ENCODE data around the gene SMG1. TPM values are rescaled to one million over a fixed set of nuclear protein-coding genes. Genes with fewer than 3 reads are reported as not detected.

The SMG1 gene
- total and polyA plus RNA-seq, 10 donors, result 8.4 to 154 (median 114) TPM

DNA sequence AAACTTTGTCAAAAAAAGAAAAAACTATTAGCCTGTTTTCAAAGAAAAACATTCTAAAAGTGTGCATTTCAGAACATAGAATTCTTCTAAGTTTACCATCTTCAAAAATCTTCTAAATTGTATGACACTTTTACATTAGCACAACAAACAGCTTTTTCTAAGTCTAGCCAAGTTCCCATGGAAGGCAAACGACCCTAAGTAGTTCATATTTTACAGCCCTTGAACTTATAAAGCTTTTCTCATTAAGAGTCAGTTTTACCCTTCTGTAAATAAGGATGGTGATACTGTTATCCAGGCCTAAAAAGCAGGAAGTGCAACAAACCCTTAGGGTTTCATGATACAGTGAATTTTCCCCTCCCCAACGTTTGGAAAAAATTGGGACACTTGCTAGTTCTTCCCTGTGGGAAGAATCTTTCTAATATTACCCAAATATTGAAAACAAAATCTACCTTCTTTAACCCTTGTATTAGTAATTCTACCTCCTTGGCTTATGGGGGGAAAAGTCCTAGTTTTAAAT is 120.9 kb downstream of the SMG1 start:
- Histone ChIP-seq H3K4me3 (no peak overlapping the region), H3K36me3 (peaks cover 0 to 40% (median 28%) of the 10 kb centered on the region in 6 donors), H3K9me3 (no peaks in the 10 kb centered on the region), H3K27ac (peak overlapping the region in 5 of 8 donors; percentile 73 to 97 (median 94)), H3K27me3 (replicated peaks in 1 of 7) (no peaks in the 10 kb centered on the region), H3K4me1 (peaks cover 10 to 58% (median 32%) of the 10 kb centered on the region in 6 donors)
- DNase-seq, result no peak
- TF ChIP-seq, protein P1, sequence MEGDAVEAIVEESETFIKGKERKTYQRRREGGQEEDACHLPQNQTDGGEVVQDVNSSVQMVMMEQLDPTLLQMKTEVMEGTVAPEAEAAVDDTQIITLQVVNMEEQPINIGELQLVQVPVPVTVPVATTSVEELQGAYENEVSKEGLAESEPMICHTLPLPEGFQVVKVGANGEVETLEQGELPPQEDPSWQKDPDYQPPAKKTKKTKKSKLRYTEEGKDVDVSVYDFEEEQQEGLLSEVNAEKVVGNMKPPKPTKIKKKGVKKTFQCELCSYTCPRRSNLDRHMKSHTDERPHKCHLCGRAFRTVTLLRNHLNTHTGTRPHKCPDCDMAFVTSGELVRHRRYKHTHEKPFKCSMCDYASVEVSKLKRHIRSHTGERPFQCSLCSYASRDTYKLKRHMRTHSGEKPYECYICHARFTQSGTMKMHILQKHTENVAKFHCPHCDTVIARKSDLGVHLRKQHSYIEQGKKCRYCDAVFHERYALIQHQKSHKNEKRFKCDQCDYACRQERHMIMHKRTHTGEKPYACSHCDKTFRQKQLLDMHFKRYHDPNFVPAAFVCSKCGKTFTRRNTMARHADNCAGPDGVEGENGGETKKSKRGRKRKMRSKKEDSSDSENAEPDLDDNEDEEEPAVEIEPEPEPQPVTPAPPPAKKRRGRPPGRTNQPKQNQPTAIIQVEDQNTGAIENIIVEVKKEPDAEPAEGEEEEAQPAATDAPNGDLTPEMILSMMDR (IDR thresholded peaks at IDR 0.05 in 8 of 11, conservative IDR thresholded peaks at IDR 0.05 in 3 of 11), result no peak
- TF ChIP-seq POLR2AphosphoS5 (IDR thresholded peaks at IDR 0.05) (no peak), POLR2A (IDR thresholded peaks at IDR 0.05) (no peak)
- WGBS, 5 donors, result 18 to 37% (median 27%) methylated on average over 2 of the region's 2 CpGs
- intact Hi-C loops (cut with DNase I; ENCODE audit: low total_unique reads), result loop anchor here (10.0 kb wide), 2 partner anchors 119 to 159 kb away; partner anchors contain the start of gene SMG1

DNA sequence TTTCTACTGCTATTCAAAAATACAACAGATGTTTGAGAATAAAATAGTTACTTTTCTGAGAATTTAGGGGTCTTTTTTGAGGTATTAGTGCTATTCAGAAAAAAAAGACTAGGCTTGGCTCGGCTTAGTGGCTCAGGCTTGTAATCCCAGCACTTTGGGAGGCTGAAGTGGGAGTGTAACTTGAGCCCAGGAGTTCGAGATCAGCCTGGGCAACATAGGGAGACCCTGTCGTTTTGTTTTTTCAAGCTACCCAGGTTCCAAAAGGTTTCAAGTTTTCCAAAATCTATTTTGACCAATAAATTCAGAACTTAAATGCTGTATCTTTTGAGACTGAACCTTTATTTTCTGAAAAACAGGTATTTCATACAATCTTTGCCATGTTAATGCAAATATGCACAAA is 121.7 kb downstream of the SMG1 start:
- Histone ChIP-seq H3K4me3 (peak overlapping the region in 1 of 8 donors; percentile 13), H3K27ac (peak overlapping the region in 6 of 8 donors; percentile 52 to 97 (median 86)), H3K9me3 (no peaks in the 10 kb centered on the region), H3K4me1 (peaks cover 18 to 66% (median 40%) of the 10 kb centered on the region in 6 donors), H3K27me3 (replicated peaks in 1 of 7) (no peaks in the 10 kb centered on the region), H3K36me3 (peaks cover 0 to 32% (median 20%) of the 10 kb centered on the region in 6 donors)
- no peak for DNase-seq
- 52 to 64% (median 56%) methylated on average over 3 of the region's 3 CpGs for WGBS, 5 donors
- TF ChIP-seq POLR2AphosphoS5 (IDR thresholded peaks at IDR 0.05) (no peak), POLR2A (IDR thresholded peaks at IDR 0.05) (no peak)
- TF ChIP-seq, protein P1 (IDR thresholded peaks at IDR 0.05 in 8 of 11, conservative IDR thresholded peaks at IDR 0.05 in 3 of 11), result no peak
- intact Hi-C loops (cut with DNase I; ENCODE audit: low total_unique reads), result loop anchor here (10.0 kb wide), 2 partner anchors 120 to 160 kb away; partner anchors contain the start of gene SMG1

DNA sequence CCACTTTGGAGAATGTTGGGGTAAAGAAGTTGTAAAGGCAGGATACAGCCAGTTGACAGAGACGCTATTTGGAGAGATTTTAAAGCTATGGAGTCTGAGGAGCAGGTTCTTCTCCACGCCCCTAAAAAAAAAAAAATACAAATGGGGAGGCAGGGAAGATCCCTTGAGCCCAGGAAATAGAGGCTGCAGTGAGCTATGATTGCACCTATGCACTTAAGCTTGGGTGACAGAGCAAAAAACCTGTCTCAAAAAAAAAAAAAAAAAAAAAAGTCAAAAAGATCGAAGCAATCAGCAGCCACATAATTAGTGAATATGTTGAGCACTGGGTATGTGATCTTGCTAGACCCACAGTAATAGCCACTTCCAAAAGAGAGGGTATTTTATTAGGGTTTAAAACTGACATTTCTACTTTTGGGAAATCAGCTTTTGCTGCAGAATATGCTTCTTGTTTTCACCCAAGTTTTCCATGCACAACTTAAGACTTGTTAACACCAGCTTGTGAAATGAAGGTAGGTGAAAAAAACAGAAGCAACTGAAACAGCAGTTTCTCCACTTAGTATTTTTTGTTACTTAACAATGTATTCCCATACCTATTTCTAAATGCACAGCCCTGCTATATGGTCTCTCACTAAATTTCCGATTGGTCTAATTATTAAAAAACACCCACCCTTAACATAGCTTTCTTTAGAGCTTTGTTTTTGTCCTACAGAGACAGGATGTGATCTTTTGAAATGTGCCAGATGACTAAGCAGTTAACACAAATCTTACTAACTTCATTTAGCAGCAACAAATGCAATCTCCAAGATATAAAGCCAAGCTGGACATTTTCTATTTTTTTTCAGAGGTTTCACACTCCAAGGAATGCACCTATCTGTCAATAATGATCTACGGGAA is 122.4 kb downstream of the SMG1 start:
- Histone ChIP-seq H3K36me3 (peaks cover 0 to 27% (median 13%) of the 10 kb centered on the region in 6 donors), H3K4me3 (peak overlapping the region in 1 of 8 donors; percentile 13), H3K27ac (peak overlapping the region in 7 of 8 donors; percentile 48 to 97 (median 79)), H3K9me3 (no peaks in the 10 kb centered on the region), H3K4me1 (peaks cover 23 to 73% (median 47%) of the 10 kb centered on the region in 6 donors), H3K27me3 (replicated peaks in 1 of 7) (no peaks in the 10 kb centered on the region)
- TF ChIP-seq, protein P1 (IDR thresholded peaks at IDR 0.05 in 8 of 11, conservative IDR thresholded peaks at IDR 0.05 in 3 of 11), result no peak
- no peak for TF ChIP-seq POLR2AphosphoS5 (IDR thresholded peaks at IDR 0.05)
- TF ChIP-seq POLR2A (IDR thresholded peaks at IDR 0.05), result no peak
- no peak for DNase-seq
- 36 to 53% (median 45%) methylated on average over 5 of the region's 5 CpGs for WGBS, 5 donors
- intact Hi-C loops (cut with DNase I; ENCODE audit: low total_unique reads), result loop anchor here (10.0 kb wide), 2 partner anchors 121 to 161 kb away; partner anchors contain the start of gene SMG1

Data from spleen (tissue), 11 donors.